GM12801 (cell line): ENCODE data around the gene DENND1C.

Experiments used
- CTCF ChIP-seq: IDR thresholded peaks from one replicate; pipeline ENCODE4 v1.5.1; 2011; ENCODE audit warnings: control low read depth; ENCODE audit not compliant: insufficient read length; ENCODE audit errors: extremely low read depth

The DENND1C gene

DNA sequence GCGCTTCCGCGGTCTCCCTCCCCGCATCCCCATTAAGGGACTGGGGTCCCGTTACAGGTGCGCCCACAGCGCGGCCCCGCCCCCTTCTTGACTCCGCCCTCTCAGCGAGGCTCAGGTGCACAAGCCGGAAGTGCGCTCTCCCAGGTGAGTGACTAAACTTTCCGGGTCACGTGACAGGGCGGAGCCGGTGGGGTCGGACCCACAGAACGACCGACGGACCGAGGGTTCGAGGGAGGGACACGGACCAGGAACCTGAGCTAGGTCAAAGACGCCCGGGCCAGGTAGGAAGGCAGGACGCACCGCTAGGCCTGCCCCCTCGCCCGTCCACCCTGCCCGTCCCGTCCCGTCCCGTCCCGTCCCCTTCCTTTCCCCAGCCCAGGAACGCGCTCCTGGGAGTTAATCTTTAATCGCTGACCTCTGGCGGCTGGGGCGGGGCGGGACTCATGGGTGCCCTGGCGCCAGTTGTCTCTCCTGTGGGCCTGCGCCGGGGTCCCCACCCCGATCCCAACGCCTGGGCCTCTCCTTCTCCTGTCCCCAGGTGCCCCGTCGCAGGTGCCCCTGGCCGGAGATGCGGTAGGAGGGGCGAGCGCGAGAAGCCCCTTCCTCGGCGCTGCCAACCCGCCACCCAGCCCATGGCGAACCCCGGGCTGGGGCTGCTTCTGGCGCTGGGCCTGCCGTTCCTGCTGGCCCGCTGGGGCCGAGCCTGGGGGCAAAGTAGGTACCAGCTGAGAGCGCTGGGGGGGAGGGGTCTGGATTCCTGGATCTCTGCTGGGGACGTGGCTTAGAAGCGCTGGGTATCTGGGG lies 17.3 kb downstream of the DENND1C start, which contains the start of gene CRB3:
TSS of gene CRB3 (plus strand) at position 202 of the 804 bp plus-strand sequence. CDS start at position 633, 431 bp downstream.
- no peak for TF ChIP-seq CTCF

GRCh38 chr19:6460099-6460884 lies 21.3 kb downstream of the DENND1C start:
- no peak for TF ChIP-seq CTCF

DNA sequence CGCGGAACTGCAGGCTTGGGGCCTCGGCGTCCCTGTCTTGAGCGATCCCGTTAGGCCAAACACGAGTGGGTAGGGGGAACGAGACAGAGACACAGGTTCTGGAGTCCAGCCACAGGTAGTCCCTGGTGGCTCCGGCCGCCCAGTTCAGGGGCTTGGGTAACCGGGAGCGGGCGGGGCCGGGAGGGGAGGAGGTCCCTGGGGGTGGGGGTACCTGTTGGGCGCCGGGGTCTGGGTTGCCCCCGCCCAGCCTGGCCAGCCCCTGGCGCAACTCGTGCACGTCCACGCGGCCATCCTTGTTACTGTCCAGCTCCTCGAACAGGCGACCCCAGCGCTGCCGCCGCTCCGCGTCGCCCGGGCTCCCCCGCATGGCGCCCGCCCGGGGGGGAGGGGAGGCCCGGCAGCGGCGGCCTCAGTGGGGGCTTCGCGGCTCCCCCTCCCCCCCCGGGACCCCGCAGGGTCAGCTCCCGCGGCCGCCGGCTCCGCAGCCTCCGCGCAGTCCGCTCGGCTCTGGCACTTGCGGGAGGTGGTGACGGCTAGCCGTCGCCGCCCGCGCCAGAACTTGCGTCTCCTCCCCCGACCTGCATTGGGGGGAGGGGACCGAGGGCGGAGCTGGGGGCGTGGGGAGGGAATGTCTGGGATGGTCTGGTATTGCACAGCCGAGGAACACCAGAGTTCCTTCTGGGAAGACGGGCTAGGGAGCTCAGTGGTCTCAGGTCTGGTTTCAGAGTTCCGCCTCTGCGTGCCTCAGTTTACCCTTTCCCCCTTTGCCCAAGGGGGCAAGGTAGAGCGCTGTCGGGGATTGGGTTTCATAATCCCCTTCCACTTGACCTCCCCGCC lies 22.1 kb downstream of the DENND1C start, which contains the start of gene SLC25A23:
TSS of gene SLC25A23 (minus strand) at position 531 of the 837 bp plus-strand sequence. CDS start at position 367, 164 bp downstream.
- no peak for TF ChIP-seq CTCF

- no peak for TF ChIP-seq CTCF
Measured at GRCh38 chr19:6458695-6459261, 22.8 kb downstream of the DENND1C start.

DNA sequence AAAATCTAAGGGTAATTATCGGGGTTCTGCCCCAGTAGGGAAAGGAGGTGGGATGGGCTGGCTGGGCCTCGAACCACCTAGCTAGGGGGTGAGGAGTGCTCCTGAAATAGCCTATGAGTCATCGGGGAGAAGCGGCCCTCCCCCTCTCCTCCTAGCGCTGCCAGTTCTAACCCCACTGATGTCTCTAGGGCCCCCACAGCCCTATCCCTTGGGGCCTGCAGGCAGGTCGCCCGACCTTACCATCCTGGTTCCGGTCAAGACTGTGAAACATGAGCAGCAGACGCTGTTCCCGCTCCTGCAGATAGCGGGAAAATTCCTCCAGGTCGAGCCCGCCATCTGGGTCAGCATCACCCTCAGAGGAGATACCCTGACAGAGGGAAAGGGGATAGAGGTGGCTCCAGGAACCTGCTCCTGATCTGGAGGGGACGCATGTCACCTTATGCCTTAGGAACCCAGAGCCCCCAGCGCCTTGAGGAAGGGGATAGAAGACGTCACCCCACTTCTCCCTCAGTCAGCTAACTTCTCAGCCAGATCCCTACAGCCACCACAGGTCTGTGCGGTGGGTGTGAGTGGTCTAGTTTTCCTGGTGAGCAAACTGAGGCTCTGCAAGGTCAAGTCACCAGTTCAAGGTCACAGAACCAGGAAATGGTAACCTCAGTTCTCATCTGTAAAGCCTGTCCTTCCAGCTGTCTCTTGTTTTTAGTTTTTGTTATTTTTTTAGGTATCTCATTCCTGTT lies 23.5 kb downstream of the DENND1C start:
- TF ChIP-seq CTCF: no peak

- TF ChIP-seq CTCF: no peak
Measured at GRCh38 chr19:6455924-6456323, 25.7 kb downstream of the DENND1C start.
